Measurements from ENCODE around the gene BTN1A1.
A peak's percentile ranks its signal among the peaks of the same experiment; 100 is the strongest.
"Not testable (repeated sequence)": the region's sequence is repeated elsewhere in the genome, so short reads cannot be mapped to it uniquely, and the experiment has no call there.

The BTN1A1 gene

GRCh38 chr6:26500102-26500501 is at the start of gene BTN1A1:
Gene BTN1A1, plus strand, starts transcription at chr6:26500303. Its CDS starts 984 bp downstream, at chr6:26501287.
- DNase-seq = no peak

GRCh38 chr6:26452631-26453235 is 47.4 kb upstream of the BTN1A1 start:
- DNase-seq = no peak

- DNase-seq = no peak
These were observed 45.5 kb upstream of the BTN1A1 start for GRCh38 chr6:26454631-26455030.

- no peak for DNase-seq
These were observed 44.6 kb upstream of the BTN1A1 start for GRCh38 chr6:26455357-26455970.

- peak in 1 of 2 donors; percentile 9 for DNase-seq
These were observed 42.8 kb upstream of the BTN1A1 start for GRCh38 chr6:26457264-26457805.

GRCh38 chr6:26457806-26458688 is 42.1 kb upstream of the BTN1A1 start, which contains the start of gene BTN2A1:
Gene BTN2A1, plus strand, starts transcription at chr6:26457955. Its CDS starts 682 bp downstream, at chr6:26458637.
- DNase-seq = peak; percentile 57 to 71

- no peak for DNase-seq
These were observed 40.9 kb upstream of the BTN1A1 start for GRCh38 chr6:26459023-26459810.

GRCh38 chr6:26461353-26461752 is 38.8 kb upstream of the BTN1A1 start:
- DNase-seq = not testable (repeated sequence)

- no peak for DNase-seq
These were observed 36.1 kb upstream of the BTN1A1 start for GRCh38 chr6:26464014-26464413.

GRCh38 chr6:26464416-26465131 is 35.5 kb upstream of the BTN1A1 start:
- no peak for DNase-seq

- DNase-seq = no peak
These were observed 34.3 kb upstream of the BTN1A1 start for GRCh38 chr6:26465776-26466175.

- no peak for DNase-seq
These were observed 31.3 kb upstream of the BTN1A1 start for GRCh38 chr6:26468829-26469228.

- no peak for DNase-seq
These were observed 29.5 kb upstream of the BTN1A1 start for GRCh38 chr6:26470643-26471042.

GRCh38 chr6:26471970-26472369 is 28.1 kb upstream of the BTN1A1 start:
- no peak for DNase-seq

GRCh38 chr6:26472549-26473290 is 27.4 kb upstream of the BTN1A1 start:
- DNase-seq = no peak

- no peak for DNase-seq
These were observed 26.7 kb upstream of the BTN1A1 start for GRCh38 chr6:26473429-26473757.

GRCh38 chr6:26473758-26474438 is 26.2 kb upstream of the BTN1A1 start:
- DNase-seq = peak; percentile 69 to 73

- DNase-seq = no peak
These were observed 25.6 kb upstream of the BTN1A1 start for GRCh38 chr6:26474439-26474881.

- no peak for DNase-seq
These were observed 24.0 kb upstream of the BTN1A1 start for GRCh38 chr6:26475823-26476729.
